Measurements from ENCODE around the gene DDX11. TPM values are rescaled to one million over a fixed set of nuclear protein-coding genes. Genes with fewer than 3 reads are reported as not detected.
"Not testable (repeated sequence)": the region's sequence is repeated elsewhere in the genome, so short reads cannot be mapped to it uniquely, and the experiment has no call there.

DDX11 gene
- polyA plus RNA-seq, 4 donors = 32.6 to 53.7 (median 37.7) TPM

DNA sequence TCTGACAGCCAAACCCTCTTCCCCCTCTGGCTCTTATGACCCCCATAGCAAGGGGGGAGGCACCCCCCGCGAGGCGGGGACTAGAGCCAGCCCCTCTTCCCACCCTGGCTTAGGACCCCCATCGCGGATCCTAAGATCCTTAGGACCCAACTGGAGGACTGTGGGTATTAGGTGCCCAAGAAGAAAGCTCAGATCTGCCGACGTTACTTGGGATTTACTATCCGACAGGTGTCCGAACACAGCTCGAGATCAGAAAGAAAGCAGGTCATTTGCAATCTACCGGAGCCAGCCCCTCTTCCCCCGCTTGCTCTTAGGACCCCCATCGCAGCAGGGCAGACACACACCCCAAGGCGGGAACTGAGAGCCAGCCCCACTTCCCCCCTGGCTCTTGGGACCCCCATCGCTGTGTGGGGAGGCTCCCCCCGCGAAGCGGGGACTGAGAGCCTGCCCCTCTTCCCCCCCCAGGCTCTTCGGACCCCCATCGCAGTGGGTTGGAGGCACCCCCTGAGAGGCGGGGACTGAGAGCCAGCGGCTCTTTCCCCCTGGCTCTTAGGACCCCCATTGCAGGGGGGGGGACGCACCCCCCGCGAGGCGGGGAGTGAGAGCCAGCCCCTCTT lies 46.8 kb downstream of the DDX11 start:
- no peak for DNase-seq (ENCODE audit: low read depth in 4 of 4, low spot score in 3 of 4)

DNA sequence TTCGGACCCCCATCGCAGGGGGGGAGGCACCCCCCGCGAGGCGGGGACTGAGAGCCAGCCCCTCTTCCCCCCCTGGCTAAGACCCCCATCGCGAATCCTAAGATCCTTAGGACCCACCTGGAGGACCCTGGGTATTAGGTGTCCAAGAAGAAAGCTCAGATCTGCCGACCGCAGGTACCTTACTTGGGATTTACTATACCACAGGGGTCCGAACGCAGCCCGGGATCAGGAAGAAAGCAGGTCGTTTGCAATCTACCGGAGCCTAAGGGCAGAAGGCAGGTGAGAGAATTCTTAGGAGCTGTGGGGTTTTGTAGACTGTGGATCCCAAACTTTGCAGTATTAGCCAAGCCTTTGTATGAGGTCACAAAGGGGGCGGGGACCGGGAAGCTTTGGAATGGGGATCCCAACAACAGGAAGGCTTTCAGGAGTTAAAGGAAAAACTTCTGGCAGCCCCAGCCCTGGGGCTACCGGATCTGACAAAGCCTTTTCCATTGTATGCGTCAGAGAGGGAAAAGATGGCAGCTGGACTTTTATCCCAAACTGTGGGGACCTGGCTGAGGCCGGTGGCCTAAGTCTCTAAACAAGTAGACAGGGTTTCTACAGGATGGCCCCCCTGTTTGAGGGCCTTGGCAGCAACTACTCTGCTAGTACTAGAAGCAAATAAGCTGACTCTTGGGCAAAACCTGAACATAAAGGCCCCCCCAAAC lies 47.5 kb downstream of the DDX11 start:
- not testable (repeated sequence) for DNase-seq (ENCODE audit: low read depth in 4 of 4, low spot score in 3 of 4)

GRCh38 chr12:31122481-31122880 lies 48.8 kb downstream of the DDX11 start:
- DNase-seq (ENCODE audit: low read depth in 4 of 4, low spot score in 3 of 4) = no peak

DNA sequence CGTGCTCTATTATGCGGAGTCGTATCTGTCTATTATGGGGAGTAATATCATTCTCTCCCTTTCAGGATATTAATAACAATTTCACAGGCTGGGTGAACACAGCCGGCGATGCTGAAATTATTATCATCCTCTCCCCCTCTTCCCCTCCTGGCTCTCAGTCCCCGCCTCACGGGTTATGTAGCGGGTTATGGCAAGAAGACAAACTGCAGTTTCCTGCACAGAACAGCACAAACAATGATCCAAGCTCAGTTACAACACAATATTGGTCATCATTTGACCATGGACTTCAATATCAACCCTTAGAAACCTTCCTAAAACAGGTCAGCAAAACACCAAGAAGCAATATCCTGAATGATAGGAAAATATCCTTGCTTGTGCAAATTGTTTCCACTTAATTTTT lies 50.5 kb downstream of the DDX11 start:
- not testable (repeated sequence) for DNase-seq (ENCODE audit: low read depth in 4 of 4, low spot score in 3 of 4)

GRCh38 chr12:31125171-31125570 lies 51.5 kb downstream of the DDX11 start:
- not testable (repeated sequence) for DNase-seq (ENCODE audit: low read depth in 4 of 4, low spot score in 3 of 4)

DNA sequence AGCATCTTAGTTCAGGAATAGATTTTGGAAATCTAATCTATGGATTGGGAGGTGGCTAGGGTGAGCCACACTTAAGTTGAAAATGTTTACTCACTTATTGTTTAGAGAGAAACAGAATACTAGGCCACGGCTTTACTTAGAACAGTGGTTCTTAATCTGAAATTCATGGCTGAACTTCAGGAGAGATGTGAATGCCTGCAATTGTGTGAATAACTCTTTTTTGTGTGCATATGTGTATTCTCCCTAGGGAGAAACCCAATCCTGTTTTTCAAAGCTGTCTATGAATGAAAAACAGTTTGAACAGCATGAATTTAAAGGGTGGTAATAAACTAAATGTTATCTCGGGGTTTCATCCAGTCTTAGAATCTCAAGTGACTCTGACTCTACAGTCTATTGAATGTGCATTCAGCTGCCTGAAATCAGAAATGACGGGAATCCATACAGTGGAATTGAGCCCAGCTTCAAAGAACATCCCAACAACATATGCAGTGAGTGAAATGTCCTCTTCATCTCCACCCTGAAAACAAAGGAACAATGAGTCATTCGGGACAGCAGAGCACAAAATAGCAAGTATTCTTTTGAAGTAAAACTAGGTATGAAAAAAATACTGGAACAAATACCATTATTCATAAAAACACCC lies 53.7 kb downstream of the DDX11 start:
- DNase-seq (ENCODE audit: low read depth in 4 of 4, low spot score in 3 of 4) = not testable (repeated sequence)

DNA sequence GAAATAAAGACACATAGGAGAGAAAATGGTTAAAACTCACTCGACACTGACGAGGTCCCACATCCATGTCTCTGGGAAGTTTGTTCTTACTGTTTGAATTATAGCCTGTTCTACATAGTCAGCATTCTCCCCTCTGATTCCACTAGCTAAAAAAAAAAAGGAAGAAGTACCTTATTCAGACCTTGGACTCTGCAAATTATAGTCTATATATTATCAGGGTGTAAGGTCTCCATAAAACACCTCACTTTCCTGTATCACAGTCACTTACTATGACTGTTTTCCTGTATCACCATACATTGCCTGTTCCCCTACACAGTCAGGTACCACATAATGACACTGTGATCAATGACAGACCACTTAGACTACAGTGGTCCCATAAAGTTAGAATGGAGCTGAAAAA lies 62.9 kb downstream of the DDX11 start:
- not testable (repeated sequence) for DNase-seq (ENCODE audit: low read depth in 4 of 4, low spot score in 3 of 4)

- DNase-seq (ENCODE audit: low read depth in 4 of 4, low spot score in 3 of 4) = not testable (repeated sequence)
These were observed 71.1 kb downstream of the DDX11 start for GRCh38 chr12:31144768-31145167.

GRCh38 chr12:31145296-31145695 lies 71.6 kb downstream of the DDX11 start:
- not testable (repeated sequence) for DNase-seq (ENCODE audit: low read depth in 4 of 4, low spot score in 3 of 4)

GRCh38 chr12:31147415-31147814 lies 73.8 kb downstream of the DDX11 start:
- DNase-seq (ENCODE audit: low read depth in 4 of 4, low spot score in 3 of 4) = not testable (repeated sequence)

GRCh38 chr12:31150766-31151165 lies 77.1 kb downstream of the DDX11 start:
- DNase-seq (ENCODE audit: low read depth in 4 of 4, low spot score in 3 of 4) = not testable (repeated sequence)

Other genes starting within 250 kb of the DDX11 start
- gene TSPAN11, start 147.1 kb upstream of the DDX11 start, polyA plus RNA-seq (ENCODE audit: insufficient read length in 4 of 4) = 1 to 10 TPM; 4.0 to 7.5 (median 5.3) TPM